Bone marrow (tissue), 2 donors: ENCODE measurements around the gene PRMT7.
A peak's percentile ranks its signal among the peaks of the same experiment; 100 is the strongest.

Experiments
- DNase-seq, 2 donors: peaks; one replicate each; lab custom pipeline; 2025; lab: John Stamatoyannopoulos, UW

The PRMT7 gene

DNA sequence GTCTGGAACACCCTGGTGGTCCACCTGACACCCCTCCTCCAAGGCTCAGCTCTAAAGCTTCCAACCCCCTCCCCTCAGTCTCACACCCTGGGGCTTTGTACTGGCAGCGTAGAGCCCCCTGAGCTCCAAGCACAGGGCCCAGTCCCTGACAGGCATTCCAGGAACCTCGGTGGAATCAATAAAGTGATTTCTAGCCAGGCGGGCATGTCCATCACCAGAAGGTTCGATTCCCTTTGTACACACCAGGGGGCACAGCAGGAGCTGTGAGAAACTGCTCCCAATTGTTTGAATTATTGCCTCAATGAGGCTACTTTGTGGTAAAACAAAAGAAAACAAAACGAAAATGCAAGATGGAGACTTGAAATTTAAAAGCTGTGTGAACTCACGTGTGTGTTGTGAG is 85.7 kb downstream of the PRMT7 start:
- peak in 1 of 2 donors; percentile 7 for DNase-seq

DNA sequence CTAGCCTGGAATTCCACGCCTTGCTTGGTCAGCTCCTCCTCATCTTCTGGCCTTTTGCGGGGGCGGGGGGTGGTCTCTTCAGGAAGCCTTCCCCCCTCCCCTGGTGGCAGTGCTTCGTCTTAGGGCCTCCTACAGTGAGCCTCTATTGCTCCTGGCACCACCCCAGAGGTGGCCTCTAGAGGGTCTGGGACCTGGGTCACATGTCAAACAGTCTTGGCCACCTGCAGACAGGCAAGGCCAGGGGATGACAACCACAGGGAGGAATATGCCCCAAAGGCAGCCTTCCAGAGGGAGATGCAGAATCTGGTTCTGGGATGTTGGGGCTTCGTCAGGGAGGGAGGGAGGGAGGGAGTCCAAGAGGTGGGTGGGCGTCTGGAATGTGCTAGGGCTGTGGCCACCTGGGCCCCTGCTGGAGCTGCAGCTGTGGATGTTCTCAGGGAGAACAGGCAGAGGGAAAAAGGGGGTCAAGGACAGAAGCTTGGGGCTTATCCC is 86.9 kb downstream of the PRMT7 start:
- no peak for DNase-seq

DNA sequence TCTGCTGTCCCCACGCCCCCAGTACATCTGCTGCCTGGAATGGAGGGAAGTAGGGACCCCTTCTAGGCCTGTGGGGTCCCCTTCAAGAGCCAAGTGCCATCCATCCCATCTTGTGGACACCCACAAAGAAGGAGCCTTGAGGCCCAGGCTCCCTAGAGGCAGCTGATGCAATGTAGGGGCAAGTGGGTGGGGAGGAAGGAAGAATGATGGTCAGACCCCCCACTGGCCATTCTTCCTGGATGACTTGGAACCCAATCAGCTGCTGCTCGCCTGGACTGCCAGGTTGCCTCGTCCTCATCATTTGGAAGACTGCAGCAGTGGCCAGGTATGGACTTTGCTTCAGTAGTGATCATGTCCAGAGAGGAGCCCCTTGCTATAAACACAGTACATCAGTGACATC is 88.6 kb downstream of the PRMT7 start:
- DNase-seq: no peak

DNA sequence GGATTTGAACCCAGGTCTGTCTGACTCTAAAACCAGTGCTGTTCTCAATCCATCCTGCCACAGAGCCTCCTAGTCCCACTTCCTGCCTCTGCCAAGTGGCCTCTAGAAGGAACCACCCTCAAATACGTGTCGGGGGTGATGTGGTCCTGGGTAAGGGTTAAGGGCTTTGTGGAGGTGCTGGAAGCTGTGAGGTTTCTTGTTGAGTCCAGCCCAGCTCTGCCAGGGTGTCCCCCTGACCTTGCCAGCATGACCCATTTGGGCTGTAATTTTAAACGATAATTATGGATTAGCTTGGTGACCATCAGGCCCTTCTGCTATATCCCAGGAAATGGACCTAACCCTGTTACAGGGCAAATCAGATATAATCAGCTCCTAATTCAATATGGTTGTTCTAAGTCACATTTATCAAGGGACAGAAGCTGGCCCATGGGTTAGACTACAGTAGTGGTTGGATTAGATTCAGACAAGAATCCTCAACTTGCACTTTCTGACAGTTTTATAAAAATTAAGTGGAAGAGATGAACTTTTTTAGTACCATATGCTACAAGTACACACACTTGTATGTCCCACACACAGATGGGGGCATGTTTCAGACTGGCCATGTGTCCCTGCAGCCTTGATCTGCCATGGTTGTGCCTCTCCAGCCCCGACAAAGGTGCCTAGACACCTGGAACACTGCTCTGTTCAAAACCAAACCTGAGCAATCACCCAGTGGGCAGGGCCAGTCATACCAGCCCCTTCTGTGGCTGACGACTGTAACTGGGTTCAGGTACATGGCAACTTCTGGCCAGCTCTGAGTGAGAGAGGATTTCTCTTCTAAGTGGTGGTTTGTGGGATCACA is 89.5 kb downstream of the PRMT7 start:
- no peak for DNase-seq

DNA sequence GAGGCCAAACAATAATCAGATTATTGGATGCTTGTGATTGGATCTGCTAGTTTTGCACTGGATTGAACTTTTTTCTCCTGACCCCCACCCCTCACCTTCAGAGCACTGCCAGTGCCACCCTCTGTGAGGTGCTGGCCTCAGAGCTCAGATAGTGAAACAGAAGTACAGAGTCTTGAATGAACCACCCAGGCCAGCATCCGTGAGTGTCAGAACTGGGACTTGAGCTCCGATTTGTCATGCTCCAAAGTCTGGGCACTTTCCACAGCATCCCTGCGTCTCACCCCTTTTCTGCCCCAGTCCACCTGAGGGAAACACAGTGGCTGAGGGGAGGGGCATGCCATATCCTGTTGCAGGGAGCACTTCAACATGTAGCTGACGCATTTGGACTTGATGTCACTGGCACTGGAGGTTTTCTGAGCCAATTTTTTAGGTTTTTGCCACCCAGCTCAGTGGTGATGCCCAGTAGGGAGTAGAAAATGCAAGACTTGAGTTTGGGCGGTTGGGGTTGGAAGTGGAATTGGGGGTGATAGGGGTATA is 90.2 kb downstream of the PRMT7 start:
- no peak for DNase-seq

DNA sequence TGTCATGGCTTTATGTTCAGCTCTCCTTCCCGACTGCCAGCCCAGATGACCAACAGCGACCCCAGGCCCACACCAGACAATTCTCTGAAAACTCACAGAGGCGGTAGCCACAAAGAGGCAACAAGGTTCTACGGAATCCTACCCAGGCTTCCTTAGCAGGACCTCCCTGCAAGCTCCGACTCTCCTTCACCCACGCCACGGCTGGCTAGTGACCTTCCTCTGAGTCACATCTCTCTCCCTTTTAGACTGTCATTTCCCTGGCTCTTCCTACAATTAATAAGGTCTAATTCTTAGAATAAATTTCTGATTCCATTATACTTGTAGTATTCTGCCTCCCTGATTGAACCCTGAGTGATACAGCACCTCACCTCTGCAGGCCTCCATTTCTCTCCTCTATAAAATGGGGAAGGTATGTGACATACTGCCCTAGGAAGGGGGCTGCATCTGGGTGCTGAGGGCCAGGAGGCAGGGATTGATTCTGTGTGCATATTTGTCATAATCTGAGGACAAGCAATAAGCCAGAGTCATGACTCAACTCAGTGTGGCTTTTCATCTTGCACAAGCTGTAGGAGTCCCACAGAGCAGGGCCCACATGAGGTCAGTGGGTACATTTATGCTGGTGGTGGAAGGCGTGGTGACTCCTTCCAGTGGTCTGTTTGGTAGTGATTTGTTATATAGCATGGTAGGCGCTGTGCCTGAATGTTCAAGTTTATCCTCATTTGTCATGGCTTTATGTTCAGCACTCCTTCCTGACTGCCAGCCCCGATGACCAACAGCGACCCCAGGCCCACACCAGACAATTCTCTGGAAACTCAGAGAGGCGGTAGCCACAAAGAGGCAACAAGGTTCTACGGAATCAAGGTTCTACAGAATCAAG is 91.3 kb downstream of the PRMT7 start:
- no peak for DNase-seq

DNA sequence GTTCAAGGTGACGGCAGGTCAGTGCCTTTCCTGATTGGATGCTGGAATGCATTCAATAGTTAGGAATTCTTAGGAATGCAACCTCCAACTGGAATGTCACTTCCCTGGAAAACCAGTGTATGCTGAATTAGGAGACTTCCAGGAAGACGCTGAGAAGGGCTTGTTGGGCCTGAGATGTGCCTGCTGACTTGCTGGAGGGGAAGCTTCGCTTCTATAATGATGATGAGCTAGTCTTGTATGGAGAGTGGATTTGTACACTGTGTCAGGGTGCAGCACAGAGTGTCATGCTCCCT is 91.9 kb downstream of the PRMT7 start:
- no peak for DNase-seq

DNA sequence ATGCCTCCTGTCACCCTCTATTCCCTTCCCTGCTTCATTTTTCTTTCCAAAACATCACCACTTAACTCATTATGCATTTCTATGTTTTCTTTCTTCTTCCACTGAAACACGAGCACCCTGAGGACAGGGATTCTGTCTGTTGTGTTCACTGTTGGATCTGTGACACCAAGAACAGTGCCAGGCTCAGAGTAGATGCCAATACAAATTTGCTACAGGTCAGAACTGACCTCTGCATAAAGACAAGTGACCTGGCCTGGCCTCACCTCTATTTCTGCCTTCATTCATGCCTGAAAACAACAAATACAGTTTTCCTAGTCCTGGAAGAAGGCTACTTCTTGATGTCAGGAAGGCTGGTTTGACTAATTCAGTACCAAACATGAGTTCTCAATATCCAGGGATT is 92.4 kb downstream of the PRMT7 start:
- no peak for DNase-seq

DNA sequence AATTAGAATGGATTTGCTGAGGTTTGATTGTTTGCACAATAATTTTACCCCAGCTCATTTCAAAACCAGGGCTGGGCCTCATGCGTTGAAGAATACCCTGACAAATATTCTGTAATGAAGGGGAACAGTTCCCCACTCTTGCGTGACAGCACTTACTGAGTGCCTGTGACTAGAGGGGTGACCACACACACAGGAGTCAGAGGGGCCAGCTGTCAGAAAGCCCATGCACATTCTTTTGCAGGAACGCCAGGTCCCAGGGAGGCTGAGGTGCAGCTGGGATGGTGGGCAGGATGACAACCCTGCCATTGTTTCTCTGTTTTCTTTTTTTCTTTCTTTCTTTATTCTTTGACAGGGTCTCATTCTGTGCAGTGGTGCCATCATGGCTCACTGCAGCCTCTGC is 92.9 kb downstream of the PRMT7 start:
- DNase-seq: no peak

DNA sequence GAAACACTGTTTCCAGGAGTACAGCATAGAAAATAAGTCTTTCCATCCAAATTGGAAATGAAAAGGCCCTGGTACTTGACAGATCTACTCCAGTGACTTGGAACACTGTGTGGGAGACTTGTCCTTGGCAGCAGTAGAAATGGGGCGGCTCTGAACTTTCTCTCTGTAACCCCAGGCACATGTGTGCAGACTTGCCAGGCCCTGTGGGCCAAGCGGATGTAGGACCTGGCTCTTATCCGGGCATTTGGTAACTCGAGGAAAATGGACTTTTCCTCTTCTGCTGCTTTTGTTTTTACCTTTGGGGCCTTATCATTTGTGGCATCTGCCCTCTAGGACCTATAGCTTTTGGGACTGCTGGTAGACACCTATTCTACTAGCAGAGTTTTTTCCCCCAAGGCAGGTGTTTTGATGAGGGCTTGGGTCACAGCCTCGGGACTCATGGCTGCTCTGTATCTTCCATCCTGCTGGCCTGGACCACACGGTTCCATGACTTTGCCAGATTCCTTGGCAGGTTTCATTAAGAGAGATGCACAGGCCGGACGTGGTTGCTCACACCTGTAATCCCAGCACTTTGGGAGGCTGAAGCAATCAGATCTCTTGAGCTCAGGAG is 94.0 kb downstream of the PRMT7 start:
- no peak for DNase-seq

DNA sequence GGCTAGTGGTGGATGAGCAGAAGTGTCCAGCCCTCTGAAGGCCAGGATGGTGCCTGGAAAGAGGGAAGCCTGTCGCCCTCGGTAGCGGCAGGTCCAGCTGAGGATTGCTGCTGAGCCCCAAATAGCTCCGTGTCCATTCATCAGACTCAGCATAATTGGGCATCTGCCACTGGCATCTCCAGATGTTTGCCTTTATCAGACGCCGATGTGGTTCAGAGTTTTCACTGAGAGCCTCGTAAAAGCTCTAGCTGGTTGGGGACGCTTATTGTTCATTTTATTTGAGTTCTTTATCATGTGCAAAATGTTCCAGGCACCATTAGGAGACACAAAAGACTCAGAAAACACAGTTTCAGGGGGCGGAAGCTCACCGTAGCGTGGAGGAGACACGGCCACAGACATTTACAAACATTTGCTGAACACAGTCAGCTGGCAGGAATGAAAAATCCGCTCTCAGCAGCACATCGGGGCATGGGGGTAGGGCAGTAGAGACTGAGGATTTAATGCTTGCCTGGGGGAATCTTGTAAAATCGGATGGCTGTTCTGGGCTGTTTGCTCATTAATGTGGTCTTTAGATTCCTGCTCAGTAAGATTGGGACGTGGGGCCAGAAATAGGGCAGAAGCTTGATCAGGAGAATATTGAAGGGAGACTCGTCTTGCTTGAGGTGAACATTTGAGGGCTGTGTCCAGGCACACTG is 95.8 kb downstream of the PRMT7 start:
- DNase-seq: no peak
